HFFc6 (cell line): ENCODE measurements around the gene TH. TPM values are rescaled to one million over a fixed set of nuclear protein-coding genes. Genes with fewer than 3 reads are reported as not detected.
A peak's percentile ranks its signal among the peaks of the same experiment; 100 is the strongest.
"Not testable (repeated sequence)": the region's sequence is repeated elsewhere in the genome, so short reads cannot be mapped to it uniquely, and the experiment has no call there.

Experiments used
- DNase-seq: peaks from one replicate; pipeline ENCODE4 v3.0.0-alpha.2; 2018
- H3K27ac Mint-ChIP-seq: 2 replicates; pipeline ENCODE4 v1.8.0; 2020; ENCODE audit warnings: mild to moderate bottlenecking, mixed read lengths
- H3K27me3 Mint-ChIP-seq: 2 replicates; pipeline ENCODE4 v1.8.0; 2021; ENCODE audit warnings: mild to moderate bottlenecking, moderate library complexity, mixed read lengths; ENCODE audit not compliant: insufficient read depth
- H3K36me3 Mint-ChIP-seq: 2 replicates; pipeline ENCODE4 v1.8.0; 2021; ENCODE audit warnings: low read depth, mixed read lengths
- H3K4me1 Mint-ChIP-seq: 2 replicates; pipeline ENCODE4 v1.8.0; 2020; ENCODE audit warnings: low read depth, mixed read lengths
- H3K4me3 Mint-ChIP-seq: 2 replicates; pipeline ENCODE4 v1.8.0; 2020; ENCODE audit warnings: mild to moderate bottlenecking, moderate library complexity, mixed read lengths
- H3K9me3 Mint-ChIP-seq: 2 replicates; pipeline ENCODE4 v1.8.0; 2020; ENCODE audit warnings: mild to moderate bottlenecking, mixed read lengths
- CTCF ChIP-seq: fragments of 200-600 bp; sonication (generic); IDR thresholded peaks from 2 replicates; pipeline ENCODE4 v1.5.0; 2021; ENCODE audit warnings: antibody characterized with exemption, mild to moderate bottlenecking
- total RNA-seq, 6 experiments: library from RNA; stranded (reverse); fragmentation: NEBNext Ultra II Directional; extraction: Animal tissue kit (Norgen Biotek cat#: 25700); gene quantifications; 2 replicates in 1 of 6; 3 replicates in 5 of 6; pipeline ENCODE4 v1.2.3, GENCODE V29; 2021

Gene TH
- total RNA-seq, 6 experiments from 2014 or later, result not detected

- no peak for DNase-seq
- no peaks in the 10 kb centered on the region for H3K36me3 Mint-ChIP-seq
- no peaks in the 10 kb centered on the region for H3K9me3 Mint-ChIP-seq
- H3K4me3 Mint-ChIP-seq, result no peak overlapping the region
- H3K4me1 Mint-ChIP-seq, result no peaks in the 10 kb centered on the region
- TF ChIP-seq CTCF, result no peak
- H3K27ac Mint-ChIP-seq, result no peak overlapping the region
- peaks cover 16% of the 10 kb centered on the region for H3K27me3 Mint-ChIP-seq
Measured at GRCh38 chr11:2198621-2199365, 27.2 kb upstream of the TH start.

- no peaks in the 10 kb centered on the region for H3K9me3 Mint-ChIP-seq
- no peak for DNase-seq
- no peak for TF ChIP-seq CTCF
- H3K27ac Mint-ChIP-seq, result no peak overlapping the region
- H3K4me1 Mint-ChIP-seq, result no peaks in the 10 kb centered on the region
- no peaks in the 10 kb centered on the region for H3K36me3 Mint-ChIP-seq
- H3K4me3 Mint-ChIP-seq, result no peak overlapping the region
- H3K27me3 Mint-ChIP-seq, result peaks cover 16% of the 10 kb centered on the region
Measured at GRCh38 chr11:2197771-2198520, 26.3 kb upstream of the TH start.

GRCh38 chr11:2196970-2197770 is 25.6 kb upstream of the TH start:
- no peak overlapping the region for H3K4me3 Mint-ChIP-seq
- no peak overlapping the region for H3K27ac Mint-ChIP-seq
- H3K36me3 Mint-ChIP-seq, result no peaks in the 10 kb centered on the region
- no peaks in the 10 kb centered on the region for H3K4me1 Mint-ChIP-seq
- no peaks in the 10 kb centered on the region for H3K9me3 Mint-ChIP-seq
- DNase-seq, result peak; percentile 47
- peak; percentile 82 for TF ChIP-seq CTCF
- H3K27me3 Mint-ChIP-seq, result peaks cover 16% of the 10 kb centered on the region

GRCh38 chr11:2195756-2196088 is 24.1 kb upstream of the TH start:
- Mint-ChIP-seq H3K4me3 (no peak overlapping the region), H3K4me1 (no peaks in the 10 kb centered on the region), H3K27ac (no peak overlapping the region), H3K27me3 (peaks cover 17% of the 10 kb centered on the region), H3K9me3 (no peaks in the 10 kb centered on the region), H3K36me3 (no peaks in the 10 kb centered on the region)
- DNase-seq, result no peak
- TF ChIP-seq CTCF, result no peak

- no peaks in the 10 kb centered on the region for H3K36me3 Mint-ChIP-seq
- H3K27me3 Mint-ChIP-seq, result peaks cover 21% of the 10 kb centered on the region
- no peak overlapping the region for H3K4me3 Mint-ChIP-seq
- no peak for DNase-seq
- no peaks in the 10 kb centered on the region for H3K4me1 Mint-ChIP-seq
- no peaks in the 10 kb centered on the region for H3K9me3 Mint-ChIP-seq
- TF ChIP-seq CTCF, result peak; percentile 98
- H3K27ac Mint-ChIP-seq, result no peak overlapping the region
Measured at GRCh38 chr11:2194877-2195755, 23.5 kb upstream of the TH start.

GRCh38 chr11:2193888-2194595 is 22.4 kb upstream of the TH start:
- H3K4me3 Mint-ChIP-seq, H3K36me3 Mint-ChIP-seq, DNase-seq, H3K9me3 Mint-ChIP-seq, H3K4me1 Mint-ChIP-seq, H3K27ac Mint-ChIP-seq: not testable (repeated sequence)
- H3K27me3 Mint-ChIP-seq, result peaks cover 24% of the 10 kb centered on the region
